Stimulated activated CD4-positive, alpha-beta T cell treated with anti-CD3 and anti-CD28 coated beads, TNF-alpha, amount 100 ng/mL, for 1 hour (primary cell): ENCODE data around the gene CALD1.

ENCODE experiments used
- DNase-seq, 3 donors: peaks; one replicate each; pipeline ENCODE4 v3.0.0-alpha.2; 2020; ENCODE audit warnings: low read depth in 3 of 3, low spot score in 1 of 3

CALD1 gene

GRCh38 chr7:134827436-134827835, 48.0 kb downstream of the CALD1 start:
- DNase-seq, result no peak

GRCh38 chr7:134827889-134828288, 48.5 kb downstream of the CALD1 start:
- DNase-seq, result no peak

GRCh38 chr7:134828361-134828760, 48.9 kb downstream of the CALD1 start:
- DNase-seq, result no peak

- no peak for DNase-seq
Observed at GRCh38 chr7:134829380-134829986, 50.0 kb downstream of the CALD1 start.

- DNase-seq, result no peak
Observed at GRCh38 chr7:134831862-134832261, 52.4 kb downstream of the CALD1 start.

- no peak for DNase-seq
Observed at GRCh38 chr7:134832367-134832766, 52.9 kb downstream of the CALD1 start.

- DNase-seq, result no peak
Observed at GRCh38 chr7:134834689-134835462, 55.4 kb downstream of the CALD1 start.

DNA sequence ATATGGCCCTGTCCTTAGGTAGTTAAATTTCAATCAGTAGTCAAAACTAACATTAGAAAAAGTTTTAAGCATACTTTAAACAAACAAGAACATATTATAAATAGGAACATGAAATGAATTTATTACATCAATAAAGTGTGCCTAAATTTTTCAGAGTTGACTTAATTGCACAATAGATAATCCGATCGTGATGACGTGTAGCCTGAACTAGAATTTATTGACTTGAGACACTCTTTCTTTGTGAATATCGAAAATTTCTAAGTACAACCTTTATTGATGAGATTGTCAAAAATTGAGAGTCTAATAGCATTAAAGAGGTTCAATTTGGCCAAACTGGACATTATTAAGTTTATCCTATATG, 56.0 kb downstream of the CALD1 start:
- DNase-seq, result no peak

DNA sequence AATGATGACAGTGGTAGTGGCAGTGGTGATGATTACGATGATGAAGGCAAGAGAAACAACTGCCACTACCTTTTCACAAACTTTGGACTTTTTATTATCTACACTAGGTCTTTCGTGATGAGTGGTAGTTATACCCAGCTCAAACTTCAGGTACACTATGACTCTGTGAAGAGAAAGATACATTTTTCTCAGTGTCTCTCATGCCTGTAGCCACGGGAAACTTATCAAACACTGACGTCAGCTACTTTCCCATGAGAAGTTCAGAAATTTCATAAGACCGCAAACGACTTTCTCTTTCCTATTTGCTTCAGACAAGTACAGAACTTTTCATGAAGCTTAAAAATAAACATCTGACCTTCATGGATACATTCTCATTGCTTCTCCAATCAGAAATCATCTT, 57.0 kb downstream of the CALD1 start:
- no peak for DNase-seq

DNA sequence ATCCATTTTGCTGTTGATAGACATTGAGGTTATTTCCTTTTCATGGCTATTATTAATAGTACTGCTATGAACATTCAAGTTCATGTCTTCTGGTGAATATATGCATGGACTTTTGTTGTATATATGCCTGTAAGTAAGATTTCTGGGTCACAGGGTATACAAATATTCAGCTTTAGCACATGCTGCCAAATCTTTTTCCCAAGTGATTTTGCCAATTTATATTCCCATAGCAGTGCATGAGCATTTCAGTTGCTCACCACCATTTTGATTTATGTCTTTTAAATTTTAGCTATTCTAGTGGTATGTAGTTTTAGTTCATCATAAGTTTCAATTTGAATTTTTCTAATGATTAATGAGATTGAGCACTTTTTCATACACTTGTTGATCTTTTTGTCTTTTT, 59.9 kb downstream of the CALD1 start:
- no peak for DNase-seq

GRCh38 chr7:134842062-134842461, 62.6 kb downstream of the CALD1 start:
- no peak for DNase-seq

DNA sequence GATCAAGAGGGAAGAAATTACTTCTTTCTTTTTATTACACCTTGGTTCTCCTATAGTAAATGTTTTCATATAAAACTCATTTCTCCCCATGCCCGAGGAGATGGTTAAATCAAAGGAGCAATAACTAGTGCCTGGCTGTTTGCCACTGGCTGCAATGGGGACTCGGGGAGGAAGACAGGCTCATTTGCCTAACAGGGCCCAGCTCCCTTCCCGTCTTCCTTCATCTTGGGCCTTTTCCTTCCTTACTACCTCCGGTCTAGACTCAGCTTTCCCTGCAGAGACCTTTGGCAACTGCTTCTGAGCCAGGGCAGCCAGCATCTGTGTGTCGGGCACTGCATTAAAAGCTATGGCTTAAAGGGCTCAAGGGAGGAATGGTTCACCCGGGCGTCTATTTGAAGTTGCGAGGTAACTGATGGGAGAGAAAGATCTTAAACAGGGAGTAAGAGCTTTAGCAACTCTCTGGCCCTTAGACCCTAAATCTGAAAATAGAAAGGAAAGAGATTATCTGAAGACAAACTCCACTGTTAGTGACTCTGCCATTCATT, 63.5 kb downstream of the CALD1 start:
- no peak for DNase-seq

GRCh38 chr7:134844200-134844599, 64.8 kb downstream of the CALD1 start:
- no peak for DNase-seq

DNA sequence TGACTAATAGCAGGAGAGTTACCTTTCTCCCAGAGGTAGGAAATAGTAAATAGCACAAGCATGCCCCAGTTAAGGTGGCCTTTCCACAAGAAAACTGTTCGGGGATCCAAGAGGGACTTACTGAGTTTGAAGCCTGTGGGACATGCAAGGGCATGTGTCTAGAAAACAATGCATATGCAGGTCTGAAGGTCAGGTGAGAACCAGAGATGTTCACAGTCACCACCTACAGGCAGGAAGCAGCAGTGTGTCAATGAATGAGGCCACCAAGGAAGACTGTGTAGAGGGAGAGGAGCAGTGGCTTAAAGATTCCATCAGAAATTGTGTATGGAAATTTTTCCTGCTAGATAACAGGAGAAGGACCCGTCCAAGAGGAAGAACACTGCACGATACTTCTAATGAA, 66.0 kb downstream of the CALD1 start:
- DNase-seq, result no peak

- no peak for DNase-seq
Observed at GRCh38 chr7:134847851-134848588, 68.6 kb downstream of the CALD1 start.

- no peak for DNase-seq
Observed at GRCh38 chr7:134850066-134850465, 70.6 kb downstream of the CALD1 start.

DNA sequence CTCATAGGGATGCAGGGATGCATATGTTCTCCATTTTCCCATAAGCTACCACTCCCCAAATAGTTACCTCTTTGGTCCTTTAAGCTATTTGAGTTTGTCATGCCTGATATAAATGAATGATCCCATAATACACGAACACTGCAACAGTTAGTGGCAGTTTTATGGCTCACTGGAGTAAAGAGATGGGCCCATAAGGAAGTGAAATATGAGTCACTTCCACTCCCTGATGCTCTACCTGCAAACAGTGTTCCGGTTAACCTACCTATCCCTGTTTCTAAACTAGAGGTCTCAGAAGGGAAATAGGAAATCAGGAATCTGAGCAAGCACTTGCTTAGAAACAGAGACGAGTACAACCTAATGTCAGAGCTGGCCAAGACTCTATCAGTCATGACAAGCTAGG, 71.7 kb downstream of the CALD1 start:
- DNase-seq, result no peak

- no peak for DNase-seq
Observed at GRCh38 chr7:134852625-134853024, 73.2 kb downstream of the CALD1 start.

DNA sequence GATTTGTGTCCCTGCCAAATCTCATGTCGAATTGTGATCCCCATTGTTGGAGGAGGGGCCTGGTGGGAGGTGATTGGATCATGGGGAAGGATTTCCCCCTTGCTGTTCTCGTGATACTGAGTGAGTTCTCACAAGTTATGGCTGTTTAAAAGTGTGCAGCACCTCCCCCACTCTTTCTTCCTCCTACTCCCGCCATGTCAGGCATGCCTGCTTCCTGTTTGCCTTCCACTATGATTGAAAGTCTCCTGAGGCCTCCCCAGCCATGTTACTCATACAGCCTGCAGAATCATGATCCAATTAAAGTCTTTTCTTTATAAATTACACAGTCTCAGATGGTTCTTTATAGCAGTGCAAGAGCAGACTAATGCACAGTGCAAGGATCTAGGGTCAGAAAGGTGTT, 75.4 kb downstream of the CALD1 start:
- no peak for DNase-seq

- DNase-seq, result no peak
Observed at GRCh38 chr7:134855442-134855841, 76.0 kb downstream of the CALD1 start.

GRCh38 chr7:134856091-134856490, 76.7 kb downstream of the CALD1 start:
- no peak for DNase-seq

- no peak for DNase-seq
Observed at GRCh38 chr7:134856691-134857090, 77.3 kb downstream of the CALD1 start.
